Measurements from ENCODE around the gene TDRD7.
A peak's percentile ranks its signal among the peaks of the same experiment; 100 is the strongest.
"Not testable (repeated sequence)": the region's sequence is repeated elsewhere in the genome, so short reads cannot be mapped to it uniquely, and the experiment has no call there.

TDRD7 gene

DNA sequence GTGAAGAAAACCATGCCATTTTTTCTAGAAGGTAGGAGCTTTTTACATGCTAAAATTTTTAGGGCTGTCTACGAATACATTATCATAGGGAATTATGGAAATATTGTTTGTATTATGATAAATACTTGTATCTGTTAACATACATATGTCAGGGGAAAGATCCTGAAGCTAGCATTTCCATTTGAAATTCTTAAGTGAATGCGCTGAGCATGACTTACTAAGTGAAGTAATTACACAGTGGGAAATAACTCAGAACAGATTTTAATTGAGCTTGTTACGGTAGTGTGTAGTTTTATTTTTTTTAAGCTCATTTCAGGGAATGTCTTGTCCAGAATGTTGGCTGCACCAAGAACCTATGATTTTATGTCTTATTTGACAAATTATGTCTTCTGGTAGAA is 19.1 kb downstream of the TDRD7 start:
- ATAC-seq (no peak), DNase-seq (no peak)
- Mint-ChIP-seq H3K9me3 (no peaks in the 10 kb centered on the region), H3K27me3 (no peaks in the 10 kb centered on the region), H3K4me3 (no peak overlapping the region), H3K4me1 (peaks cover 7% of the 10 kb centered on the region), H3K27ac (peak overlapping the region in 1 of 2 donors; percentile 30)

DNA sequence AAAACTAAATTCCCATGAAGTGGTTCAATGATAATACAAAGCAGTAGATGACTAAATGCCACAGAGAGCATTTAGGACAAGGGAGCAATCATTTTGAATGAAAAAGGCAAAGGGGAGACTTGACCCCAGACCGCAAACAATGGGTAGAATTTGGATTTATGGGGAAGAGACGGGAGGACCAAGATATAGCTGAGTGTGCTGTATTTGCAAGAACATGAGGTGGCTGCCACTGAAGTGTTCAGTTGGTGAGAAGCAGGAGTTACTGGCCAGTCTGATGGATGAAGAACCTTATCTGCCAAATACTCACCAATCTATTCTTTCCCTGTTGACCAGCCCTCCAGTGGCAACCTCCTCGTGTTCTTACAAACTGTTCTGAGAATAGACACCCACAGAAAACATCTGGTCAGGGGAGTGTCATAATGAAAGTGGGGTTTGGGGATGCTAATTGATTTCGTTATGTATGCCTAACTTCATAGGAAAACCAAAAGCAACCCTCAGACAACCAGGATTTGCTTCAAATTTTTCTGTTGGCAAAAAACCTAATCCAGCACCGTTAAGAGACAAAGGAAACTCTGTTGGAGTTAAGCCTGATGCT is 19.8 kb downstream of the TDRD7 start:
- ATAC-seq (no peak), DNase-seq (no peak)
- Mint-ChIP-seq H3K4me1 (peaks cover 7% of the 10 kb centered on the region), H3K9me3 (no peaks in the 10 kb centered on the region), H3K27ac (peak overlapping the region in 1 of 2 donors; percentile 30), H3K4me3 (no peak overlapping the region), H3K27me3 (no peaks in the 10 kb centered on the region)

DNA sequence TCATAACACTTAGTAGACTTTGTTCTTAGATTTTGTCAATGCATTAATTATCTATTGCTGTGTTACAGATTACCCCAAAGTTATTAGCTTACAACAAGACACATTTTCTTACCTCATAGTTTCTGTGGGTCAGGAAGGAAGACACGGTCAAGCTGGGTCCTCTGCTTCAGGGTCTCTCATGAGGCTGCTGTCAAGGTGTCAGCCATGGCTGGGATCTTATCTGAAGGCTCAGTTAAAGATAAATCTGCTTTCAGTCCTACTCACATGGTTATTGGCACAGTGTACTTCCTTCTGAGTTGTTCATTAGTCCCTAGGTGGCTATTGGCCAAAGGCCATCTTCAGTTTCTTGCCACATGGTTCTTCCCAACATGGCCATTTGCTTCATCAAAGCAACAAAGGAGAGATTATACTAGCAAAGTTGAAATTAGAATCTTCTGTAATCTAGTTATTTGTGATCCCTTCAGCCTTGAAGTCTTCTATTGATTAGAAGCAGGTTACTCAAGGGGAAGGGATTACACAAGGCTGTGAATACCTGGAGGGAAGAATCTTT is 25.2 kb downstream of the TDRD7 start:
- Mint-ChIP-seq H3K9me3 (no peaks in the 10 kb centered on the region), H3K27me3 (no peaks in the 10 kb centered on the region), H3K4me1 (no peaks in the 10 kb centered on the region), H3K27ac (no peak overlapping the region), H3K4me3 (no peak overlapping the region)
- ATAC-seq, result no peak
- DNase-seq, result no peak

DNA sequence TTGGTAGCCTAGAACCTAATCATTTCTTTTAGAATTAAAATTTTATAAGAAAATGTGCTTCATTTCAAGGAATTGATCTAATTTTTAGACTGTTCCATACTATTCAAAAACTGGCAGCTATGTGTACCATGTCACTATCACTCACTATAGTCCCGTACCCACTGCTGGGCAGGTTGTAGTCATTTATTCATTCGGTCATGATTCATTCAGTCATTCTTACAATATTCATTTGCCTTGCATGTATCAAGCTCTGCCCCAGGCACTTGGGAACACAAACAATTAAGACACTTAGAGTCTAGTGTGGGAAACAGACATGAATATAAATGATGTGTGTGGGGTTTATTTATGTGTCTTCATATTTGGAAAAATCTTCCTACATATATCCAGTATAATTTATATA is 26.4 kb downstream of the TDRD7 start:
- H3K27ac Mint-ChIP-seq, result no peak overlapping the region
- no peaks in the 10 kb centered on the region for H3K27me3 Mint-ChIP-seq
- ATAC-seq, result no peak

DNA sequence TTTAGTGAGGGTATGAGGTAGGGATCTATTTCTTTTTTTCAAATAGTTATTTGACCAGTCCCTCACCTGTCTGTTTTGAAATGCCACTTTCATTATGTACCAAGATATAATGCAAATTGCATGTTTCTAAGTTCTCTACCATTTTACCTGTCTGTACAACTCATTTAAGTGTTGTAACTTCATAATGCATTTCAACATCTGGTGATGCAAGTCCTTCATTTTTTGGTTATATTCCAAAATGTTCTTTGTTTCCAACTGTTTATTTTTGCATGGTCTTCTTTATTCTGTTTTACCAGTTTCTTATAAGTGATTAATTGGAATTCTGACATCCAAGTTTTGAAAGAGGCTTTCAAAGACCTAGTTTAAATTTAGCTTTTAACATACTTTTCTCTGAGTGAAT is 26.8 kb downstream of the TDRD7 start:
- Mint-ChIP-seq H3K27ac (no peak overlapping the region), H3K9me3 (no peaks in the 10 kb centered on the region), H3K4me1 (no peaks in the 10 kb centered on the region), H3K27me3 (no peaks in the 10 kb centered on the region), H3K4me3 (no peak overlapping the region)
- no peak for ATAC-seq
- no peak for DNase-seq

More for the DNA sequence above, 26.4 kb downstream of the TDRD7 start:
- Mint-ChIP-seq H3K4me1 (no peaks in the 10 kb centered on the region), H3K4me3 (no peak overlapping the region), H3K9me3 (no peaks in the 10 kb centered on the region)
- DNase-seq, result no peak

DNA sequence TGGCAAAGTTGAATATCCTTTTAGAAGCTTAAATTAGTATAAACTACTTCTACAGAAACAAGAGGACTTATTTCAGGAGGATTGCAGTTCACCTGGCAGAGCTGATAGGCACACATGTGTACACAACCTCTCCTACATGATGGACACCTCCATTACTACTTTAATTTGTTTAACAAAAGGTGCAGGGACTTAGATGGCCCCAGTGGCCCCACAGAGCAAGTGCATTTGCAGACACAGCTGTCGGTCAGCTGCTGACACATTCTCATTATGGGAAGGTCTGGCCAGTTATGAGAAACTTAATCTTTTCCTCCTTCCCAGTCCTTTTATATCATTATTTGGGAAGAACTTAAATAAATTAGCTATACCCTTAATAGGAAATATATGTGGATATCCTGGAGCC is 28.3 kb downstream of the TDRD7 start:
- no peaks in the 10 kb centered on the region for H3K27me3 Mint-ChIP-seq
- no peak overlapping the region for H3K27ac Mint-ChIP-seq
- ATAC-seq (no peak), DNase-seq (no peak)
- no peaks in the 10 kb centered on the region for H3K9me3 Mint-ChIP-seq
- H3K4me1 Mint-ChIP-seq, result no peaks in the 10 kb centered on the region
- no peak overlapping the region for H3K4me3 Mint-ChIP-seq

DNA sequence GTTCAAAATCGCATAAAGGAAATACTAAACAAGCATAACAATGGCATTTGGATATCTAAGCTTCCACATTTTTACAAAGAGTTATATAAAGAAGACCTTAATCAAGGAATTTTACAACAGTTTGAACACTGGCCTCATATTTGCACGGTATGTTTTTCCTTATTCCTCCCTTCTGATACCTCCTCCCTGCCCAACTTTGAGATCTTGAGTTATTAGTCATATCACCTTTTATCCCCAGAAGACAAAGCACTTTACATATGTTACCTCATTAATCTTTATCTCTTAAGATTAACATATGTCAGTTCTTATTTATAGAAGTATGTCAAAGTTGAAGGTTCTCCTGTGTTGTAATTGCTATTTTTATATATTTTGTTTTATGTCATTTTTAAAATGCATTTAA is 29.8 kb downstream of the TDRD7 start:
- H3K27me3 Mint-ChIP-seq, result no peaks in the 10 kb centered on the region
- H3K27ac Mint-ChIP-seq, result no peak overlapping the region
- no peak overlapping the region for H3K4me3 Mint-ChIP-seq
- ATAC-seq (no peak), DNase-seq (no peak)
- no peaks in the 10 kb centered on the region for H3K9me3 Mint-ChIP-seq
- H3K4me1 Mint-ChIP-seq, result no peaks in the 10 kb centered on the region

DNA sequence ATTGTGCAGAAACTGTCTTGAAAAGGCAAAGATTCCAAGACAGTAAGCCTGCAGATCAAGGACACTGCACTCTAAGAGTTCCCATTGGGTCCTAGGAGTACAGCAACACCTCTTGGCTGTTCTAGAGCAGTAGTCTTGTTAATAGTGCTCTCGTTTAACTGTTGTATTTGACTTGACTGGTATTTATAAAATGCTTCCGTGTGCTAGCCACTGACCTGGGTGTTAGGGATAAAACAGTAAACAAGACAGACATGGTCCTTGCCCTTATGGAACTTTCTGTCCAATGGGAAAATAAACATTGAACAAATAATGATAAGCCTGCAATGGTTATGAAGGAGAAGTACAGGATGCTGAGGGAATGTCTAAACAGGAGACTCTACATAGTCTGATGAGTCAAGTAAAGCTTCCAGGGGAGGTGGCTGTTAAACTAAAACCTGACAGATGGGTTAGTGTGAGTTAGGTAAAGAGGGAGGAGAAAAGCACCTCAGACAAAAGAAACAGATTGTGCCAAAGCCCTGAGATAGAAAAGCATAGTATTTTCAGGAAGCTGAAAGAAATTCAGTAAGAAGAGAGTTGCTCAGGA is 33.3 kb downstream of the TDRD7 start:
- H3K4me3 Mint-ChIP-seq, result no peak overlapping the region
- H3K27ac Mint-ChIP-seq, result no peak overlapping the region
- ATAC-seq (no peak), DNase-seq (no peak)
- no peaks in the 10 kb centered on the region for H3K9me3 Mint-ChIP-seq
- no peaks in the 10 kb centered on the region for H3K4me1 Mint-ChIP-seq
- no peaks in the 10 kb centered on the region for H3K27me3 Mint-ChIP-seq

DNA sequence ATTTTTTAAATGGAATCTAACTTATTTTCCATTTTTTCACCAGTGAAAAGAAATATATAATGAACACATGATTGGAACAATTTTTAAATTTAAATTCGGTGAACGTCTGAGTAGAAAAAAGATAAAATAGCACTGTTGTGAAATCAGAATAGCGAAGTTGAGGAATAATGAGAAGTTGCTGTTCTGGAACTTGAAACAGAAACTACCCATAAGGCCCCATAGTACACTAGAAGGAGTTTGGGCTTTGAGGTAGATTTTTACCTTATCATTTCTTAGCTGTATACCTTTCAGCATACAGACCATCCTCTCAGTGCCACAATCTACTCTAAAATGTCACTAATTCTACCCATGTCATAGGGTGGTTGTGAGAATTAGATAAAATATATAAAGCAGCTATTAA is 35.1 kb downstream of the TDRD7 start:
- DNase-seq, result no peak
- H3K27me3 Mint-ChIP-seq, result no peaks in the 10 kb centered on the region
- H3K4me3 Mint-ChIP-seq, result no peak overlapping the region
- H3K27ac Mint-ChIP-seq, result no peak overlapping the region
- no peaks in the 10 kb centered on the region for H3K4me1 Mint-ChIP-seq
- H3K9me3 Mint-ChIP-seq, result no peaks in the 10 kb centered on the region
- ATAC-seq, result no peak

DNA sequence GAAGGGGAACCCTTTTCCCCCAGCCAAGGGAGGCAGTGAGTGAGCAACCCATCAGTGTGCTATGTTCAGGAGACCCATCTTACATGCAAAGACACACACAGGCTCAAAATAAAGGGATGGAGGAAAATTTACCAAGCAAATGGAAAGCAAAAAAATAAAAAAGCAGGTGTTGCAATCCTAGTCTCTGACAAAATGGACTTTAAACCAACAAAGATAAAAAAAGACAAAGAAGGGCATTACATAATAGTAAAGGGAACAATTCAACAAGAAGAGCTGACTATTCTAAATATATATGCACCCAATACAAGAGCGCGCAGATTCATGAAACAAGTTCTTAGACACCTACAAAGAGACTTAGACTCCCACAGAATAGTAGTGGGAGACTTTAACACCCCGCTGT is 41.7 kb downstream of the TDRD7 start:
- not testable (repeated sequence) for DNase-seq, H3K4me3 Mint-ChIP-seq, H3K27ac Mint-ChIP-seq, ATAC-seq, H3K4me1 Mint-ChIP-seq, H3K27me3 Mint-ChIP-seq
- peaks cover 6 to 12% of the 10 kb centered on the region in 2 donors for H3K9me3 Mint-ChIP-seq

DNA sequence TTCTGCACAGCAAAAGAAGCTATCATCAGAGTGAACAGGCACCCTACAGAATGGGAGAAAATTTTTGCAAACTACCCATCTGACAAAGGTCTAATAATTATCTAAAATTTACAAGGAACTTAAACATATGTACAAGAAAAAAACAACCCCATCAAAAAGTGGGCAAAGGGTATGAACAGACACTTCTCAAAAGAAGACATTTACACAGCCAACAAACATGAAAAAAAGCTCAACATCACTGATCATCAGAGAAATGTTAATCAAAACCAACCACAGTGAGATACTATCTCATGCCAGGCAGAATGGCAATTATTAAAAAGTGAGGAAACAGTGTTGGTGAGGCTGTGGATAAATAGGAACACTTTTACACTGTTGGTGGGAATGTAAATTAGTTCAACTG is 44.9 kb downstream of the TDRD7 start:
- not testable (repeated sequence) for H3K27ac Mint-ChIP-seq, H3K27me3 Mint-ChIP-seq, H3K4me3 Mint-ChIP-seq, H3K4me1 Mint-ChIP-seq, DNase-seq, ATAC-seq
- H3K9me3 Mint-ChIP-seq, result peaks cover 6 to 12% of the 10 kb centered on the region in 2 donors

DNA sequence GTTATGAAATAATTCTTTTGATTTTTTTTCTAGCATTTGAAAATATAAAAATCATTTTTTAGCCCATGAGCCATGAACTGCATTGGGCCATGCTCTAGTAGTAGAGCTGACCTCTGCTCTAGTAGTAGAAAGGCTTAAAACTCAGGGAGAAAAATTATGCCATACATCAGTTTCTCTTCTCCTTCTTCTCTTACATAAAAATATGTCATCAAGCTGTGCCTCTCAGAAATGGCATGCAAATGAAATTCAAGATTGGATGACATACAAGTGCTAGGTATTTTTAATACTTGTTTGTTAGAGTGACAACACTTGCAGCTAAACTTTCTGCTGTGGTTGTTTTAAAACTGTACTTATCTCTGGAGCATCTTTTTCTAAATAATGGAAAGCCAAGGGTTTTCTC is 47.4 kb downstream of the TDRD7 start:
- Mint-ChIP-seq H3K27me3 (no peaks in the 10 kb centered on the region), H3K4me3 (no peak overlapping the region), H3K27ac (no peak overlapping the region), H3K9me3 (peaks cover 0 to 6% of the 10 kb centered on the region in 2 donors), H3K4me1 (no peaks in the 10 kb centered on the region)
- DNase-seq (no peak), ATAC-seq (no peak)

DNA sequence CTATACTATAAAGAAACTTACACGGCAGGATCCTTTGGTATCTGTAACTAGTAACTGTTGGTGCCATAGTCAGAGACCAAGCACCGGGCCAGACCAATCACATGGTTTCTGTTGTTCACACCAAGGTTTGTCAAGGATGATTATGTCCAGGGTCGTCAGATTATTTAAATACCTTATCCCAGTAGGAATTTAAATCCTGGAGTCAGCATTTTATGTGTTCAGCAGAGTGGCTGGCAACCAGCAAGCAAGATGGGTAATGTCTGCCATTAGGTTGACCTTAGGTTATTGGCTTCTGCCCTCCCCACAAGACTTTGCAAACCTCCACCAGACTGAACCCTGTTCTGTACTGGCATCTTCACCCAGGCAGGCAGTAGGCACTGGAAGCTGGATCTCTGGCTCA is 50.3 kb downstream of the TDRD7 start:
- no peak overlapping the region for H3K4me3 Mint-ChIP-seq

DNA sequence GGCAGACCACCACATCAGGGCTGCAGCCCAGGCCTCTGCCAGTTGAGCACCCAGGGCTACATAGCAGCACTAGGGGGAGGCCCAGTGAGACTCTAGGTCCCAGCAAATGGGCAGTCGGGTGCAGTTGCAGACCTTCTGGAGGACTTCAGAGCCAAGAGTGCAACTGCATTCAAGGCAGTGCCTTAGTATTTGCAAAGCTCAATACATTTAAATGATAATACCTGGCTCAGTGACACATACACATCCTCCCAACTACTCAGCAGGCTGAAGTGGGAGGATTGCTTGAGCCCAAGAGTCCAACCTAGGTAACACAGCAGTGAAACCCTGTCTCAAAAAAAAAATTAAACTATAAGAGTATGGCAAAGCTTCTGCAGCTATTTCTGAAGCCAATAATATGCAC is 51.0 kb downstream of the TDRD7 start:
- H3K27ac Mint-ChIP-seq, result no peak overlapping the region
- no peaks in the 10 kb centered on the region for H3K9me3 Mint-ChIP-seq
- no peaks in the 10 kb centered on the region for H3K4me1 Mint-ChIP-seq
- ATAC-seq (no peak), DNase-seq (no peak)
- H3K27me3 Mint-ChIP-seq, result no peaks in the 10 kb centered on the region
- no peak overlapping the region for H3K4me3 Mint-ChIP-seq

More for the DNA sequence above, 50.3 kb downstream of the TDRD7 start:
- DNase-seq (no peak), ATAC-seq (no peak)
- Mint-ChIP-seq H3K27ac (no peak overlapping the region), H3K4me1 (no peaks in the 10 kb centered on the region), H3K9me3 (no peaks in the 10 kb centered on the region), H3K27me3 (no peaks in the 10 kb centered on the region)

DNA sequence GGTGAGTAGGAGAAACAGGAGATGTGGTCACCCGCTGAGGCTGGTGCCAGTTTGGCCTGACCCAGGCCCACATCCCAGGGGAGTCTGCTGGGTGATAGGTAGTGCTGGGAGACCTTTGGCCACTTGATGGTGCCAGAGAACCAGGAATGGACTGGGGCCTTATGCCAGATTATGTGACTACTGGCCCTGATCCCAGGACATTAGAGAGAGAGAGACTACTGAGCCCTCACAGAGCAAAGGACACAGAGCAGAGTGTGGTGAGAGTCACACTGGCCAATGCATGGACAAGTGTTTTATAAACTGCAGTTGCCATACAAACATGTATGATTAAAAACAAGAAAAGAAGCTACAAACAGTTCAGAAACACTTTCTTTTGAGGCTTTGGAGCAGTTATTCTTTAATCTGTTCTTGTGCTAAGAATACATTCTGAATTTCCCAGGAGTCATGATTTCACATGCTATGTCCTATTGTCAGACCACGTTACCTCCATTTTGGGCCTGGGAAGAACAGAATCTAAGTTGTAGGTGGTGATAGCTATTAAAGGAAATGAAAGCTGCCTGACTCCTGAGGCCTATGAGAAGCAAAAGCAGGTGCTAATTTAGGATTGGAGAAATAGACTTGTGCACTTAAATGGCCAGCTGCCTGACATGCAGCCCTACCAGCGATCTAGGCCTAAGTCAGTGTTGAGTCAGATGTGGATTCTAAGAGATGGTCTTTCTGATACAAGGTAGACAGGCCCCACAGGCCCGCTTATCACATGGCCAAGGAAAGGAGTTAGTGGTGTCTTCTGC is 57.0 kb downstream of the TDRD7 start:
- no peaks in the 10 kb centered on the region for H3K27me3 Mint-ChIP-seq
- ATAC-seq (peak; percentile 84), DNase-seq (peak; percentile 29 to 54)
- H3K27ac Mint-ChIP-seq, result peak overlapping the region in 1 of 2 donors; percentile 27
- H3K9me3 Mint-ChIP-seq, result no peaks in the 10 kb centered on the region
- H3K4me3 Mint-ChIP-seq, result no peak overlapping the region
- H3K4me1 Mint-ChIP-seq, result no peaks in the 10 kb centered on the region

DNA sequence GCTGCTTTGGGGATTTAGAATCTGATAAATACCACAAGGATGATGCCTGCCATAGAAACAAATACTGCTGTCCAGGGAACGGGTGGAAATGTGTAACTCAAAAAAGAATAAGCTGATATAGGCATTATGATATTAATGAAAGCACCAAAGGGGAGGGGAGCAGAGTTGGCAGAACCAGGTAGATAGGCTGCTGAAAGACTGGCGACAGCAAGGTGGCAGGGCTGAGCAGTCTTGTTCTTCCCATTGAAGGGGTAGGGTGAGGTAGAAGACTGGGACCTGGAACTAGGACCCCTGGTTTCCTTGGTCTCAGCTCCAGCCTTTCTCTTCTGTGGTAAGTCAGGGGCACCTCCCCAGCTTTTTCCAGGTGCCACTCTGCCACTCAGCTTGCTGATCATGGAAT is 58.2 kb downstream of the TDRD7 start:
- no peaks in the 10 kb centered on the region for H3K4me1 Mint-ChIP-seq
- no peak overlapping the region for H3K4me3 Mint-ChIP-seq
- no peaks in the 10 kb centered on the region for H3K27me3 Mint-ChIP-seq
- no peak overlapping the region for H3K27ac Mint-ChIP-seq
- no peaks in the 10 kb centered on the region for H3K9me3 Mint-ChIP-seq
- ATAC-seq, result no peak
- DNase-seq, result no peak
